Keratinocyte (primary cell): Measurements from ENCODE around the gene ERC1. TPM values are rescaled to one million over a fixed set of nuclear protein-coding genes. Genes with fewer than 3 reads are reported as not detected.
"Not testable (repeated sequence)": the region's sequence is repeated elsewhere in the genome, so short reads cannot be mapped to it uniquely, and the experiment has no call there.

Experiments used
- DNase-seq: peaks from one replicate; pipeline ENCODE4 v3.0.0-alpha.2; 2011; ENCODE audit warnings: low read depth, missing footprints, low spot score
- FAIRE-seq: peaks from 2 replicates; lab custom pipeline; 2011; peaks lifted over from hg19 to GRCh38; lab: Jason Lieb, UNC
- H2AFZ ChIP-seq: 2 replicates; pipeline ENCODE4 v1.6.0; 2012; ENCODE audit warnings: low read length, control low read depth, inconsistent platforms; ENCODE audit not compliant: control insufficient read depth
- H3K27ac ChIP-seq: 2 replicates; pipeline ENCODE4 v1.5.1; 2011; ENCODE audit warnings: low read length; ENCODE audit not compliant: control insufficient read depth, insufficient read depth
- H3K27me3 ChIP-seq: 3 replicates; pipeline ENCODE4 v1.6.0; 2011; ENCODE audit warnings: low read length; ENCODE audit not compliant: control insufficient read depth, insufficient read depth; ENCODE audit errors: extremely low read depth
- H3K36me3 ChIP-seq, 2 experiments: 2 replicates in 1 of 2; 3 replicates in 1 of 2; pipeline ENCODE4 v1.5.1; 2011; ENCODE audit warnings: low read length in 2 of 2, mild to moderate bottlenecking in 1 of 2; ENCODE audit not compliant: control insufficient read depth in 2 of 2, insufficient read depth in 2 of 2; ENCODE audit errors: extremely low read depth in 1 of 2
- H3K4me1 ChIP-seq: 3 replicates; pipeline ENCODE4 v1.5.1; 2011; ENCODE audit warnings: low read length; ENCODE audit not compliant: control insufficient read depth, insufficient read depth; ENCODE audit errors: extremely low read depth
- H3K4me2 ChIP-seq: 3 replicates; pipeline ENCODE4 v1.6.0; 2011; ENCODE audit warnings: low read depth, low read length; ENCODE audit not compliant: control insufficient read depth, insufficient read depth; ENCODE audit errors: extremely low read depth
- H3K4me3 ChIP-seq, 3 experiments: fragments of 200-600 bp in 1 of 3; sonication (generic) in 1 of 3; 2 replicates in 2 of 3; 3 replicates in 1 of 3; pipeline ENCODE4 v1.5.1; 2011 to 2016; ENCODE audit warnings: low read length in 3 of 3, mild to moderate bottlenecking in 3 of 3, control low read depth in 2 of 3, inconsistent platforms in 1 of 3, low read depth in 1 of 3, mixed read lengths in 1 of 3, mixed run types in 1 of 3, moderate library complexity in 1 of 3; ENCODE audit not compliant: control insufficient read depth in 2 of 3, insufficient read depth in 2 of 3; ENCODE audit errors: extremely low read depth in 1 of 3
- H3K79me2 ChIP-seq: 2 replicates; pipeline ENCODE4 v1.6.0; 2012; ENCODE audit warnings: low read length; ENCODE audit not compliant: control insufficient read depth, insufficient read depth
- H3K9ac ChIP-seq: 3 replicates; pipeline ENCODE4 v1.6.0; 2011; ENCODE audit warnings: low read length; ENCODE audit not compliant: control insufficient read depth, insufficient read depth; ENCODE audit errors: extremely low read depth
- H3K9me1 ChIP-seq: 3 replicates; pipeline ENCODE4 v1.6.0; 2011; ENCODE audit warnings: low read length; ENCODE audit not compliant: control insufficient read depth, insufficient read depth; ENCODE audit errors: extremely low read depth
- H3K9me3 ChIP-seq: 2 replicates; pipeline ENCODE4 v1.5.1; 2012; ENCODE audit warnings: low read depth, low read length; ENCODE audit not compliant: control insufficient read depth
- H4K20me1 ChIP-seq: 3 replicates; pipeline ENCODE4 v1.6.0; 2011; ENCODE audit warnings: low read length; ENCODE audit not compliant: control insufficient read depth, insufficient read depth; ENCODE audit errors: extremely low read depth
- EZH2 ChIP-seq: IDR thresholded peaks from one replicate; pipeline ENCODE4 v1.6.1; 2012; ENCODE audit warnings: inconsistent platforms, mild to moderate bottlenecking, low read length, moderate library complexity
- dilution Hi-C: fragments of 300-500 bp; cut with MboI; formaldehyde crosslinking; loops from one replicate; pipeline ENCODE4 v1.7.0; 2020; ENCODE audit warnings: low sequenced_read_pairs; ENCODE audit not compliant: extremely low pct_ligation_motif_present
- polyA plus RNA-seq, 5 experiments: library from polyadenylated mRNA; depleted of rRNA in 3 of 5; stranded (reverse) in 3 of 5; stranded (forward) in 1 of 5; unstranded in 1 of 5; fragments of >200 nt; gene quantifications; 1 replicate in 1 of 5; 2 replicates in 3 of 5; 3 replicates in 1 of 5; pipeline versions ENCODE4 v1.2.1 to v1.2.3, GENCODE V29; 2011 to 2012; ENCODE audit warnings: missing spikeins in 2 of 5, low read depth in 1 of 5, low replicate concordance in 1 of 5
- TF ChIP-seq, protein P1 (sequence below), 3 experiments: IDR thresholded peaks in 1 of 3; conservative IDR thresholded peaks in 1 of 3; optimal IDR thresholded peaks in 1 of 3; 2 replicates in 2 of 3; 3 replicates in 1 of 3; pipeline versions ENCODE3 to v1.5.1; 2011; ENCODE audit warnings: low read length in 3 of 3, mild to moderate bottlenecking in 3 of 3, moderate library complexity in 2 of 3, control low read depth in 1 of 3, inconsistent platforms in 1 of 3; ENCODE audit not compliant: insufficient read depth in 2 of 3; ENCODE audit errors: extremely low read depth in 1 of 3

Gene ERC1
- polyA plus RNA-seq, 1 donor (not counting 4 experiments of a cell fraction or from before 2014, with no cell fraction given): 16.1 TPM

DNA sequence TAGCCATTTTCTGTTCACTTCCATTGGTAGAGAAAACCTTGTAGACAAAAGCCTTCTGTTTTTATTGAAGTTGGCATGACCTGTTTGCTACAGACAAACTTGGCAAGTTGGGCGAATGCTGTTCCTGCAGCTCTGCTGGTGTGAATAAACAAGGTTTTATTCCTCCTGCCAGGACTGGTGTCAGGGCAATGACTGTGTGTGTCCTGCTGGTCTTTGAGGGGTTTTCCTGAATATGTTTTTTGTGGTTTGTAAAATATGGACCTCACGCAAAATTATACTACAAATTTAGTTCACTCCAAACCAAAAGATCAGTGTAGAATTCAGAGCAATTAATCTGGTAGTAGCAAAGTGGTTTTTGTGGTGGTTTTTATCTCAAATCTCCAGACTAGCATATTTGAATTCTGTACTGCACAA, 140.8 kb downstream of the ERC1 start:
- Histone ChIP-seq H3K4me2 (no peak overlapping the region), H2AFZ (no peak overlapping the region), H3K27me3 (no peaks in the 10 kb centered on the region), H3K27ac (no peak overlapping the region), H4K20me1 (no peaks in the 10 kb centered on the region), H3K9me3 (no peaks in the 10 kb centered on the region), H3K36me3 (peaks cover 0 to 2% of the 10 kb centered on the region in 2 experiments), H3K79me2 (no peaks in the 10 kb centered on the region), H3K9me1 (no peaks in the 10 kb centered on the region), H3K9ac (no peak overlapping the region), H3K4me1 (peaks cover 4% of the 10 kb centered on the region), H3K4me3 (no peak overlapping the region)
- DNase-seq (no peak), FAIRE-seq (no peak)
- TF ChIP-seq EZH2: no peak
- dilution Hi-C loops: no loop called here

DNA sequence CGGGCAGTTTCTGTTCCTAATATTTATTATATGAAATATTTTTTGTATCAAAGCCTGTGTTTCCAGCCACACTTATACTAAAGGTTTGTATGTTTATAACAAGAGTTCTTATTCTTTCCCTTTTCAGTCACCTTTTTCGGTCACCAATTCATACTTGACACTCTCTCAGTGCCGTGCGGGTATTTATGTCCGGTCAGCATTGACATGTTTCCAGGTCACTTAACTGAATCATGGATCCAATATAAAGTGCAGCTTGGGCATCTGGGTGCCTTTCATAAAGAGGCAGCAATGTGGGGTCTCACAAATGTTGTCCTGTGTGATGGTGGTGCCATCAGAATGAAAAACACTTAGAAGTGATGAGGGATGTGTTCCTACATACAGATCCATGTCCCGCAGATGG, 141.3 kb downstream of the ERC1 start:
- H4K20me1 ChIP-seq: no peaks in the 10 kb centered on the region
- dilution Hi-C loops: no loop called here
- H2AFZ ChIP-seq: no peak overlapping the region
- DNase-seq (no peak), FAIRE-seq (no peak)
- no peaks in the 10 kb centered on the region for H3K9me1 ChIP-seq
- H3K4me1 ChIP-seq: peaks cover 4% of the 10 kb centered on the region
- TF ChIP-seq, protein P1, sequence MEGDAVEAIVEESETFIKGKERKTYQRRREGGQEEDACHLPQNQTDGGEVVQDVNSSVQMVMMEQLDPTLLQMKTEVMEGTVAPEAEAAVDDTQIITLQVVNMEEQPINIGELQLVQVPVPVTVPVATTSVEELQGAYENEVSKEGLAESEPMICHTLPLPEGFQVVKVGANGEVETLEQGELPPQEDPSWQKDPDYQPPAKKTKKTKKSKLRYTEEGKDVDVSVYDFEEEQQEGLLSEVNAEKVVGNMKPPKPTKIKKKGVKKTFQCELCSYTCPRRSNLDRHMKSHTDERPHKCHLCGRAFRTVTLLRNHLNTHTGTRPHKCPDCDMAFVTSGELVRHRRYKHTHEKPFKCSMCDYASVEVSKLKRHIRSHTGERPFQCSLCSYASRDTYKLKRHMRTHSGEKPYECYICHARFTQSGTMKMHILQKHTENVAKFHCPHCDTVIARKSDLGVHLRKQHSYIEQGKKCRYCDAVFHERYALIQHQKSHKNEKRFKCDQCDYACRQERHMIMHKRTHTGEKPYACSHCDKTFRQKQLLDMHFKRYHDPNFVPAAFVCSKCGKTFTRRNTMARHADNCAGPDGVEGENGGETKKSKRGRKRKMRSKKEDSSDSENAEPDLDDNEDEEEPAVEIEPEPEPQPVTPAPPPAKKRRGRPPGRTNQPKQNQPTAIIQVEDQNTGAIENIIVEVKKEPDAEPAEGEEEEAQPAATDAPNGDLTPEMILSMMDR (optimal IDR thresholded peaks at IDR 0.05 in 1 of 3, IDR thresholded peaks at IDR 0.05 in 1 of 3, conservative IDR thresholded peaks at IDR 0.05 in 1 of 3; ENCODE audit: extremely low read depth in 1 of 3, insufficient read depth in 2 of 3, low read length in 3 of 3): no peak
- TF ChIP-seq EZH2: no peak
- H3K27me3 ChIP-seq: no peaks in the 10 kb centered on the region
- H3K36me3 ChIP-seq: peaks cover 0 to 2% of the 10 kb centered on the region in 2 experiments
- no peak overlapping the region for H3K4me3 ChIP-seq
- no peak overlapping the region for H3K9ac ChIP-seq
- no peaks in the 10 kb centered on the region for H3K9me3 ChIP-seq
- H3K79me2 ChIP-seq: no peaks in the 10 kb centered on the region
- no peak overlapping the region for H3K27ac ChIP-seq
- no peak overlapping the region for H3K4me2 ChIP-seq

DNA sequence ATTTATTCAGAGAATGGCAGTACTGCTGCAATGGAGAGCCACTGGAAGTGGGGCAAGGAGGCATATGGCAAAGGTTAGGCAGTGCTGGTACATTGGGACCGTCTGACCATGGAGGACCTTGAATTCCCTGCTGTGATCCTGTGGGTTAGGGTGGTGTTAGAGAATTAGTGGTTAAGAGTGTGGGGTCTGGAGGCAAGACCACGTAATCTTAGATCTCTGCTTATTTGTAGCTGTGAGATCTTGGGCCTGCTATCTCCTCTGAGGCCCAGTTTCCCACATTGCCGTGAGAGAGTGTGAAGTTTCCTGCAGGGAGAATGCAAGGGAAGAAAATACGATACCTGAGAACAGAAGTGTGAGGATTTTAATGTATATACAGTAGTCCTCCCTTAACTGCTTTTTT, 147.7 kb downstream of the ERC1 start:
- TF ChIP-seq, protein P1 (optimal IDR thresholded peaks at IDR 0.05 in 1 of 3, IDR thresholded peaks at IDR 0.05 in 1 of 3, conservative IDR thresholded peaks at IDR 0.05 in 1 of 3; ENCODE audit: extremely low read depth in 1 of 3, insufficient read depth in 2 of 3, low read length in 3 of 3): no peak
- no peak for TF ChIP-seq EZH2
- DNase-seq (no peak), FAIRE-seq (no peak)
- no peak overlapping the region for H3K27ac ChIP-seq
- no peaks in the 10 kb centered on the region for H3K9me3 ChIP-seq
- H3K9ac ChIP-seq: no peak overlapping the region
- no peaks in the 10 kb centered on the region for H3K27me3 ChIP-seq
- H3K4me2 ChIP-seq: no peak overlapping the region
- H3K9me1 ChIP-seq: no peaks in the 10 kb centered on the region
- H3K36me3 ChIP-seq: no peaks in the 10 kb centered on the region
- no peaks in the 10 kb centered on the region for H4K20me1 ChIP-seq
- H3K4me3 ChIP-seq: no peak overlapping the region
- no peaks in the 10 kb centered on the region for H3K4me1 ChIP-seq
- H2AFZ ChIP-seq: no peak overlapping the region
- H3K79me2 ChIP-seq: peaks cover 2% of the 10 kb centered on the region
- dilution Hi-C loops: no loop called here

DNA sequence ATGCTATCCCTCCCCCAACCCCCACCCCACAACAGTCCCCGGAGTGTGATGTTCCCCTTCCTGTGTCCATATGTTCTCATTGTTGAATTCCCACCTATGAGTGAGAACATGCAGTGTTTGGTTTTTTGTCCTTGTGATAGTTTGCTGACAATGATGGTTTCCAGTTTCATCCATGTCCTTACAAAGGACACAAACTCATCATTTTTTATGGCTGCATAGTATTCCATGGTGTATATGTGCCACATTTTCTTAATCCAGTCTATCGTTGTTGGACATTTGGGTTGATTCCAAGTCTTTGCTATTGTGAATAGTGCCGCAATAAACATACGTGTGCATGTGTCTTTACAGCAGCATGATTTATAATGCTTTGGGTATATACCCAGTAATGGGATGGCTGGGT, 155.7 kb downstream of the ERC1 start:
- H3K36me3 ChIP-seq, H3K4me1 ChIP-seq, H3K9me1 ChIP-seq, H2AFZ ChIP-seq, H3K9me3 ChIP-seq, H3K27me3 ChIP-seq, FAIRE-seq, dilution Hi-C loops, H3K4me2 ChIP-seq, DNase-seq, H4K20me1 ChIP-seq, H3K27ac ChIP-seq, H3K79me2 ChIP-seq, H3K4me3 ChIP-seq, H3K9ac ChIP-seq: not testable (repeated sequence)
